Measurements from ENCODE around the gene FNDC11.

Gene FNDC11

GRCh38 chr20:63546956-63547724, 6.8 kb upstream of the FNDC11 start:
- H3K36me3 ChIP-seq (replicated peaks), result no peaks in the 10 kb centered on the region
- no peak for DNase-seq
- no peak for TF ChIP-seq CTCF (IDR thresholded peaks at IDR 0.05; ENCODE audit: low read depth, low read length, missing control alignments)
- in situ Hi-C loops (cut with HindIII; ENCODE audit: low pct_ligation_motif_present, low sequenced_read_pairs), result no loop called here
- peaks cover 18% of the 10 kb centered on the region for H3K27me3 ChIP-seq (replicated peaks)
- H3K4me3 ChIP-seq (ENCODE audit: low read depth, low read length), result no peak overlapping the region
- H3K27ac ChIP-seq, result no peak overlapping the region

GRCh38 chr20:63547725-63548480, 6.1 kb upstream of the FNDC11 start, which contains the start of gene SRMS:
Gene SRMS, minus strand, starts transcription at chr20:63547749. Its CDS starts 286 bp downstream, at chr20:63547463.
- H3K4me3 ChIP-seq (ENCODE audit: low read depth, low read length), result no peak within 1 kb of the TSS
- in situ Hi-C loops (cut with HindIII; ENCODE audit: low pct_ligation_motif_present, low sequenced_read_pairs), result no loop called here
- peaks cover 18% of the 10 kb centered on the region for H3K27me3 ChIP-seq (replicated peaks)
- no peak within 1 kb of the TSS for H3K27ac ChIP-seq
- H3K36me3 ChIP-seq (replicated peaks), result no peaks in the 10 kb centered on the region
- TF ChIP-seq CTCF (IDR thresholded peaks at IDR 0.05; ENCODE audit: low read depth, low read length, missing control alignments), result no peak
- no peak for DNase-seq

- Histone ChIP-seq H3K27me3 (replicated peaks) (peaks cover 18% of the 10 kb centered on the region), H3K4me3 (ENCODE audit: low read depth, low read length) (no peak overlapping the region), H3K27ac (no peak overlapping the region), H3K36me3 (replicated peaks) (no peaks in the 10 kb centered on the region)
- in situ Hi-C loops (cut with HindIII; ENCODE audit: low pct_ligation_motif_present, low sequenced_read_pairs), result no loop called here
- no peak for TF ChIP-seq CTCF (IDR thresholded peaks at IDR 0.05; ENCODE audit: low read depth, low read length, missing control alignments)
- DNase-seq, result no peak
Measured at GRCh38 chr20:63548542-63548941, 5.4 kb upstream of the FNDC11 start.

GRCh38 chr20:63549019-63549418, 4.9 kb upstream of the FNDC11 start:
- Histone ChIP-seq H3K36me3 (replicated peaks) (no peaks in the 10 kb centered on the region), H3K27me3 (replicated peaks) (peaks cover 18% of the 10 kb centered on the region), H3K4me3 (ENCODE audit: low read depth, low read length) (no peak overlapping the region), H3K27ac (no peak overlapping the region)
- in situ Hi-C loops (cut with HindIII; ENCODE audit: low pct_ligation_motif_present, low sequenced_read_pairs), result no loop called here
- no peak for TF ChIP-seq CTCF (IDR thresholded peaks at IDR 0.05; ENCODE audit: low read depth, low read length, missing control alignments)
- no peak for DNase-seq

GRCh38 chr20:63549679-63550282, 4.2 kb upstream of the FNDC11 start:
- in situ Hi-C loops (cut with HindIII; ENCODE audit: low pct_ligation_motif_present, low sequenced_read_pairs), result no loop called here

More at GRCh38 chr20:63549679-63550282, 4.2 kb upstream of the FNDC11 start:
- Histone ChIP-seq H3K27me3 (replicated peaks) (peaks cover 18% of the 10 kb centered on the region), H3K4me3 (ENCODE audit: low read depth, low read length) (no peak overlapping the region), H3K36me3 (replicated peaks) (no peaks in the 10 kb centered on the region), H3K27ac (no peak overlapping the region)
- no peak for TF ChIP-seq CTCF (IDR thresholded peaks at IDR 0.05; ENCODE audit: low read depth, low read length, missing control alignments)
- no peak for DNase-seq

Data from brain microvascular endothelial cell (primary cell).